Epidermal melanocyte (primary cell): Measurements from ENCODE around the gene EDAR.

ENCODE experiments used
- DNase-seq: peaks from one replicate; pipeline ENCODE4 v3.0.0; 2011; ENCODE audit warnings: low spot score; ENCODE audit not compliant: insufficient read length

EDAR gene

GRCh38 chr2:108855194-108855593 lies 133.8 kb downstream of the EDAR start:
- DNase-seq: no peak

- DNase-seq: no peak
Measured at GRCh38 chr2:108854484-108854883, 134.5 kb downstream of the EDAR start.

- DNase-seq: no peak
Measured at GRCh38 chr2:108853421-108853820, 135.6 kb downstream of the EDAR start.

GRCh38 chr2:108852375-108852774 lies 136.6 kb downstream of the EDAR start:
- no peak for DNase-seq

- no peak for DNase-seq
Measured at GRCh38 chr2:108847000-108847399, 142.0 kb downstream of the EDAR start.

- no peak for DNase-seq
Measured at GRCh38 chr2:108845923-108846322, 143.1 kb downstream of the EDAR start.
